Epithelial cell of prostate (primary cell): Measurements from ENCODE around the gene ITGB2.
A peak's percentile ranks its signal among the peaks of the same experiment; 100 is the strongest.

Experiments used
- DNase-seq: peaks from one replicate; pipeline ENCODE4 v3.0.0-alpha.2; 2011; ENCODE audit warnings: low read depth, low spot score
- H3K27ac ChIP-seq: fragments of 450-650 bp; 2 replicates; pipeline ENCODE4 v1.5.1; 2017; ENCODE audit warnings: mild to moderate bottlenecking

ITGB2 gene

DNA sequence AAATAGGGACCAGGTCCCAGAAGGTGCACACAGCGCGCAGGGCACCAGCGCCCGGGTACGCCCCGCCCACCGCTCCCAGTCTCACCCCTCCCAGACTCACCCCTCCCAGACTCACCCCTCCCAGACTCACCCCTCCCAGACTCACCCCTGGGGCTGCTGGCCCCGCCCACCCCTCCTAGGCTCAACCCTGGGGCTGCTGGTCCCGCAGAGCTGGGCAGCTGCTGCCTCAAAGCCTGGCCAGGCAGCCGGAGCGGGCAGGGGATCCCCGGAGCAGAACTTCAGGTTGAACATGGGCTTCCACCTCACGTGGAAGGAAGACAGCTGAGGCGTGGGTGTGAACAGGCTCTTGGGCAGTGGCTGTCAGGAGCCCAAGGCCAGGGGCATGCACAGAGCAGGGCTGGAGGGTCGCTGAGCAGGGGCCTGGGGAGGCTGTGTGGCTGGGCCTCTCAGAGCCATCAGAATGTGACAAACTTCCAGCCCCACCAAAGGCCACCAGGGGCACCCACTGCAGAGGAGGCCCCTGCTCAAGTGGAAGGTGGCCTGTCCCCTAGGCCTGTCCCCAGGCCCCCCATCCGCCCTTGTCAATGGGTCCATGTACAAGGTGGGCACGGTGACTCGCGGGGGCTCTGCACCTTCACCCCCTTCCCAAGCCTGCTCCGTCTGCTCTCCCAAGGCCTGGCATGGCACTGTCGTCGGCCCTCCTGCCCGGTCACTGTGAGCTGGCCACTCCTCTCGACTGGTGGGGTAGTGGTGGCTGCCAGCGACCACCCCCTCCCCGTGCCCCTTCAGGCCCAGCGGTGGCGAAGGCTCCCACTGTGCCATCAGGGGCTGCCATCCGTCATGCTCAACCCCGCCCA, 82.4 kb downstream of the ITGB2 start:
- DNase-seq, result no peak
- H3K27ac ChIP-seq, result no peak overlapping the region

DNA sequence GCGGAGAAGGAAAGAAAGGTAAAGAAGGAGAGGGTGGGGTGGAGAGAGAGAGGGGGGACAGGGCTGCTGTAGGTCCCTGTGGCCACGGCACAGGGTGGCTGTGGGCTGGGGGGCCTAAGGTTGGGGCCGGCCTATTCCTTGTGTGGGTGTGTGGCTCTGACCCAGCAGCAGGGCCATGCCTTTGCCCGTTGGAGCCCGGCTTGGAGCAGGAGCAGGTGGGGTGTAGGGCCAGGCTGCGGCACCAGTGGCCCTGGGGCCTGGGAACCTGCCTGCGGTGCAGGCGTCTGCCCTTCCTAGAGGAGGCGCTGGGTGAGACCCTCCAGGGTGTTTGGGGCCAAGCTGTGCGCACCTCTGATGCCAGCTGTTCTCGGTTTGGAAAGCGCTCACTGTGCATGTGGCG, 83.2 kb downstream of the ITGB2 start:
- DNase-seq, result no peak
- no peak overlapping the region for H3K27ac ChIP-seq

- DNase-seq, result peak; percentile 22
- no peak overlapping the region for H3K27ac ChIP-seq
These were observed 83.8 kb downstream of the ITGB2 start for GRCh38 chr21:44836666-44837471.

DNA sequence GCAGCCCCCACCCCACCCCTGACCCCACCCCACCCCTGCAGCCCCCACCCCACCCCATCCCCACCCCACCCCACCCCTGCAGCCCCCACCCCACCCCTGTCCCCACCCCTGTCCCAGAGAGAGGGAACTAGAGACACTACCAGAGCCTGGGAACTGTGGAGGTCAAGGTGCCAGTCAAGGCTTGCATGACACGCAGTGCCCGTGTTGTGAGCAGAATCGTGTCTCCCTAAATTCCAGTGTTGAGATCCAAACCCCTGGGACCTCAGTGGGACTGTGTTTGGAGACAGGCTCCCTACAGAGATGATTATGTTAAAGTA, 84.4 kb downstream of the ITGB2 start:
- no peak for DNase-seq
- no peak overlapping the region for H3K27ac ChIP-seq
